K562 (cell line): ENCODE data around the gene MRPL11. TPM values are rescaled to one million over a fixed set of nuclear protein-coding genes. Genes with fewer than 3 reads are reported as not detected.

Experiments
- CBX8 ChIP-seq: fragments of 200-600 bp; sonication (generic); IDR thresholded peaks from 2 replicates; pipeline ENCODE4 v1.6.1; 2012; ENCODE audit warnings: borderline replicate concordance, mixed run types, low read depth, mild to moderate bottlenecking, moderate library complexity, mixed read lengths, low read length, control low read depth, inconsistent platforms; ENCODE audit not compliant: poor library complexity, severe bottlenecking; ENCODE audit errors: extremely low read depth
- EZH2 ChIP-seq: IDR thresholded peaks from 2 replicates; pipeline ENCODE4 v1.6.1; 2012; ENCODE audit warnings: low read depth, mild to moderate bottlenecking, inconsistent platforms, low read length, borderline replicate concordance
- IRF9 ChIP-seq: fragments of 450-650 bp; IDR thresholded peaks from 2 replicates; pipeline ENCODE4 v1.6.1; 2016; ENCODE audit warnings: missing biosample characterization, missing genetic modification characterization
- KAT7 ChIP-seq: sonication (generic); formaldehyde crosslinking; IDR thresholded peaks from 2 replicates; pipeline ENCODE4 v1.8.0; 2022; ENCODE audit warnings: missing genetic modification reagents, mild to moderate bottlenecking, borderline replicate concordance
- MED1 ChIP-seq: sonication (generic); formaldehyde crosslinking; IDR thresholded peaks from 2 replicates; pipeline ENCODE4 v1.8.1; 2023; ENCODE audit warnings: missing genetic modification reagents, borderline replicate concordance
- MYNN ChIP-seq, 2 experiments: sonication (generic); formaldehyde crosslinking in 1 of 2; IDR thresholded peaks; 2 replicates each; pipeline versions ENCODE4 v1.5.0 to v1.6.1; 2016 to 2020; ENCODE audit warnings: antibody characterized with exemption in 1 of 2, missing genetic modification reagents in 1 of 2
- PHB ChIP-seq: fragments of 250-450 bp; sonication (Bioruptor Pico); IDR thresholded peaks from 2 replicates; pipeline ENCODE4 v1.5.0; 2021
- POLR2AphosphoS5 ChIP-seq: IDR thresholded peaks from 2 replicates; pipeline ENCODE4 v1.6.1; 2011; ENCODE audit warnings: mild to moderate bottlenecking, low read depth, low read length, moderate library complexity; ENCODE audit not compliant: control insufficient read depth, insufficient read depth
- PTRF ChIP-seq: fragments of 450-650 bp; IDR thresholded peaks from 2 replicates; pipeline ENCODE4 v1.6.1; 2016; ENCODE audit warnings: mild to moderate bottlenecking, missing genetic modification characterization, missing compliant biosample characterization
- SIX5 ChIP-seq, 2 experiments: IDR thresholded peaks; 2 replicates each; pipeline ENCODE4 v1.6.1; 2011; ENCODE audit warnings: low read length in 2 of 2, borderline replicate concordance in 1 of 2, low read depth in 1 of 2, mild to moderate bottlenecking in 1 of 2, moderate library complexity in 1 of 2; ENCODE audit not compliant: insufficient read depth in 1 of 2
- SLC30A9 ChIP-seq: fragments of 250-450 bp; sonication (Bioruptor Pico); IDR thresholded peaks from 2 replicates; pipeline ENCODE4 v1.8.0; 2022; ENCODE audit warnings: mild to moderate bottlenecking, moderate library complexity
- SMAD1 ChIP-seq: fragments of 150-350 bp; IDR thresholded peaks from 2 replicates; pipeline ENCODE4 v1.6.1; 2014; ENCODE audit warnings: low read length, low read depth; ENCODE audit not compliant: partially characterized antibody
- SP1 ChIP-seq: sonication (generic); formaldehyde crosslinking; IDR thresholded peaks from 2 replicates; pipeline ENCODE4 v1.8.1; 2022; ENCODE audit warnings: mild to moderate bottlenecking, missing genetic modification reagents
- SRF ChIP-seq, 2 experiments: fragments of 250-450, 450-650 bp in 1 of 2; sonication (Bioruptor Pico) in 1 of 2; sonication (generic) in 1 of 2; formaldehyde crosslinking; IDR thresholded peaks; 2 replicates each; pipeline versions ENCODE4 v1.5.0 to v1.5.1; 2020 to 2022; ENCODE audit warnings: mild to moderate bottlenecking in 1 of 2, missing genetic modification reagents in 1 of 2
- TEAD1 ChIP-seq, 2 experiments: fragments of 450-650 bp in 1 of 2; sonication (generic) in 1 of 2; formaldehyde crosslinking; IDR thresholded peaks; 2 replicates each; pipeline versions ENCODE4 v1.4.0 to v1.8.0; 2020 to 2022; ENCODE audit warnings: mild to moderate bottlenecking in 2 of 2, missing genetic modification reagents in 1 of 2
- TFAM ChIP-seq: fragments of 250-450 bp; sonication (Bioruptor Pico); conservative IDR thresholded peaks from 2 replicates; pipeline ENCODE4 v1.5.0; 2021; ENCODE audit warnings: mild to moderate bottlenecking, moderate library complexity
- TRIM28 ChIP-seq: fragments of 450-650 bp; IDR thresholded peaks from 2 replicates; pipeline ENCODE4 v1.6.1; 2017
- WHSC1 ChIP-seq: IDR thresholded peaks from one replicate; pipeline ENCODE4 v1.6.1; 2012; ENCODE audit warnings: low read length, control low read depth, inconsistent platforms
- ZC3H8 ChIP-seq: fragments of 450-650 bp; IDR thresholded peaks from 2 replicates; pipeline ENCODE4 v1.6.1; 2017
- ZNF253 ChIP-seq: fragments of 250-450 bp; sonication (Bioruptor Pico); conservative IDR thresholded peaks from 2 replicates; pipeline ENCODE4 v1.6.1; 2021; ENCODE audit warnings: mild to moderate bottlenecking
- ZNF699 ChIP-seq: fragments of 250-450 bp; sonication (Bioruptor Pico); IDR thresholded peaks from 2 replicates; pipeline ENCODE4 v1.8.0; 2021; ENCODE audit warnings: mild to moderate bottlenecking, moderate library complexity; ENCODE audit not compliant: insufficient replicate concordance
- ZSCAN29 ChIP-seq: fragments of 450-650 bp; IDR thresholded peaks from 2 replicates; pipeline ENCODE4 v1.6.1; 2017
- ZSCAN32 ChIP-seq: fragments of 450-650 bp; formaldehyde crosslinking; IDR thresholded peaks from 2 replicates; pipeline ENCODE4 v1.4.0; 2020; ENCODE audit warnings: mild to moderate bottlenecking, moderate library complexity
- polyA plus RNA-seq, 8 experiments: library from polyadenylated mRNA; depleted of rRNA in 4 of 8; stranded (reverse) in 5 of 8; unstranded in 3 of 8; fragments of >200 nt; fragmentation: Nextera tagmentation in 2 of 8; fragmentation: Illumina TruSeq in 1 of 8; extraction: Ambion mirVana in 2 of 8; extraction: Trizol in 1 of 8; gene quantifications; 2 replicates each; pipeline versions ENCODE4 v1.2.1 to v1.2.3, GENCODE V29; 2011 to 2014; ENCODE audit warnings: inconsistent platforms in 1 of 8, missing spikeins in 1 of 8
- total RNA-seq, 7 experiments: library from RNA; depleted of rRNA in 6 of 7; stranded (reverse); fragments of >200 nt in 6 of 7; fragmentation: Illumina TruSeq in 2 of 7; extraction: Trizol in 2 of 7; gene quantifications; 2 replicates each; pipeline versions ENCODE4 v1.2.1 to v1.2.3, GENCODE V29; 2011 to 2021; ENCODE audit warnings: low replicate concordance in 1 of 7
- TF ChIP-seq, protein P1 (sequence below): sonication (generic); formaldehyde crosslinking; IDR thresholded peaks from 2 replicates; pipeline ENCODE4 v1.8.0; 2022; ENCODE audit warnings: mild to moderate bottlenecking, missing genetic modification reagents, borderline replicate concordance

The MRPL11 gene
- total and polyA plus RNA-seq, 9 of the 15 experiments (the other 6 are each of a cell fraction or from before 2014, with no cell fraction given) = 33.0 to 173 (median 91.9) TPM

GRCh38 chr11:66480117-66480938 lies 41.7 kb upstream of the MRPL11 start, which contains the start of gene DPP3 (continued):
- TF ChIP-seq, protein P1, sequence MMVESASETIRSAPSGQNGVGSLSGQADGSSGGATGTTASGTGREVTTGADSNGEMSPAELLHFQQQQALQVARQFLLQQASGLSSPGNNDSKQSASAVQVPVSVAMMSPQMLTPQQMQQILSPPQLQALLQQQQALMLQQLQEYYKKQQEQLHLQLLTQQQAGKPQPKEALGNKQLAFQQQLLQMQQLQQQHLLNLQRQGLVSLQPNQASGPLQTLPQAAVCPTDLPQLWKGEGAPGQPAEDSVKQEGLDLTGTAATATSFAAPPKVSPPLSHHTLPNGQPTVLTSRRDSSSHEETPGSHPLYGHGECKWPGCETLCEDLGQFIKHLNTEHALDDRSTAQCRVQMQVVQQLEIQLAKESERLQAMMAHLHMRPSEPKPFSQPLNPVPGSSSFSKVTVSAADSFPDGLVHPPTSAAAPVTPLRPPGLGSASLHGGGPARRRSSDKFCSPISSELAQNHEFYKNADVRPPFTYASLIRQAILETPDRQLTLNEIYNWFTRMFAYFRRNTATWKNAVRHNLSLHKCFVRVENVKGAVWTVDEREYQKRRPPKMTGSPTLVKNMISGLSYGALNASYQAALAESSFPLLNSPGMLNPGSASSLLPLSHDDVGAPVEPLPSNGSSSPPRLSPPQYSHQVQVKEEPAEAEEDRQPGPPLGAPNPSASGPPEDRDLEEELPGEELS (CRISPR knock-in tag) = no peak
- TF ChIP-seq PTRF (tag) = no peak
- TF ChIP-seq TRIM28 = no peak
- no peak for TF ChIP-seq ZSCAN29
- TF ChIP-seq MED1 (CRISPR knock-in tag) = no peak
- no peak for TF ChIP-seq PHB (CRISPR knock-in tag)
- no peak for TF ChIP-seq ZNF253
- TF ChIP-seq CBX8 = no peak
- no peak for TF ChIP-seq TFAM
- TF ChIP-seq POLR2AphosphoS5 = peak; percentile 67; the same call in 1 of the 2 replicates
- TF ChIP-seq SP1 (CRISPR knock-in tag) = peak; percentile 90
- TF ChIP-seq SRF (CRISPR knock-in tag; IDR thresholded peaks at IDR 0.05) = peak in 1 of 2 experiments; percentile 60; a peak in 2 of 4 replicates
- no peak for TF ChIP-seq ZNF699 (CRISPR knock-in tag)
- TF ChIP-seq MYNN (IDR thresholded peaks at IDR 0.05) = no peak
- TF ChIP-seq MYNN (CRISPR knock-in tag; IDR thresholded peaks at IDR 0.05) = no peak
- TF ChIP-seq ZSCAN32 (CRISPR knock-in tag) = no peak
- TF ChIP-seq SIX5 (IDR thresholded peaks at IDR 0.05; ENCODE audit: borderline replicate concordance in 1 of 2, insufficient read depth in 1 of 2, low read depth in 1 of 2, low read length in 2 of 2) = no peak
- TF ChIP-seq SMAD1 = no peak
- TF ChIP-seq ZC3H8 = no peak
- no peak for TF ChIP-seq SLC30A9 (CRISPR knock-in tag)
- TF ChIP-seq EZH2 = no peak
- TF ChIP-seq IRF9 (tag) = no peak
- TF ChIP-seq WHSC1 = no peak
- TF ChIP-seq KAT7 (CRISPR knock-in tag) = no peak; the same call in 1 of the 2 replicates
- TF ChIP-seq TEAD1 (CRISPR knock-in tag; IDR thresholded peaks at IDR 0.05) = peak; percentile 26 to 73; a peak in 2 of 4 replicates
